Nephron (organoid): ENCODE measurements around the gene GRIA4.

Experiments used
- H3K27ac Mint-ChIP-seq, 3 experiments: 2 replicates each; pipeline ENCODE4 v1.8.0; 2020; ENCODE audit warnings: mixed read lengths in 3 of 3, mild to moderate bottlenecking in 2 of 3, moderate library complexity in 1 of 3
- H3K27me3 Mint-ChIP-seq: 2 replicates; pipeline ENCODE4 v1.8.0; 2021; ENCODE audit warnings: low read depth, mild to moderate bottlenecking, moderate library complexity, mixed read lengths
- H3K36me3 Mint-ChIP-seq: 2 replicates; pipeline ENCODE4 v1.8.0; 2020; ENCODE audit warnings: low read depth, mixed read lengths
- H3K4me1 Mint-ChIP-seq: 2 replicates; pipeline ENCODE4 v1.8.0; 2020; ENCODE audit warnings: mixed read lengths
- H3K4me3 Mint-ChIP-seq, 3 experiments: 2 replicates each; pipeline ENCODE4 v1.8.0; 2020; ENCODE audit warnings: mild to moderate bottlenecking in 3 of 3, mixed read lengths in 3 of 3, moderate library complexity in 2 of 3
- H3K9me3 Mint-ChIP-seq: 2 replicates; pipeline ENCODE4 v1.8.0; 2020; ENCODE audit warnings: mixed read lengths
- CTCF ChIP-seq, 3 experiments: fragments of 200-600 bp; sonication (generic); IDR thresholded peaks; one replicate each; pipeline ENCODE4 v1.5.0; 2021; ENCODE audit warnings: antibody characterized with exemption in 3 of 3; ENCODE audit not compliant: unreplicated experiment in 3 of 3

GRIA4 gene

GRCh38 chr11:105693075-105693759, 83.3 kb downstream of the GRIA4 start:
- no peaks in the 10 kb centered on the region for H3K36me3 Mint-ChIP-seq
- H3K9me3 Mint-ChIP-seq: no peaks in the 10 kb centered on the region
- no peak overlapping the region for H3K27ac Mint-ChIP-seq
- H3K4me3 Mint-ChIP-seq: no peak overlapping the region
- TF ChIP-seq CTCF (IDR thresholded peaks at IDR 0.05; ENCODE audit: unreplicated experiment in 3 of 3): no peak
- H3K4me1 Mint-ChIP-seq: no peaks in the 10 kb centered on the region
- no peaks in the 10 kb centered on the region for H3K27me3 Mint-ChIP-seq

GRCh38 chr11:105696000-105696399, 86.1 kb downstream of the GRIA4 start:
- Mint-ChIP-seq H3K27ac (no peak overlapping the region), H3K4me1 (no peaks in the 10 kb centered on the region), H3K4me3 (no peak overlapping the region), H3K27me3 (no peaks in the 10 kb centered on the region), H3K9me3 (no peaks in the 10 kb centered on the region), H3K36me3 (no peaks in the 10 kb centered on the region)
- no peak for TF ChIP-seq CTCF (IDR thresholded peaks at IDR 0.05; ENCODE audit: unreplicated experiment in 3 of 3)

DNA sequence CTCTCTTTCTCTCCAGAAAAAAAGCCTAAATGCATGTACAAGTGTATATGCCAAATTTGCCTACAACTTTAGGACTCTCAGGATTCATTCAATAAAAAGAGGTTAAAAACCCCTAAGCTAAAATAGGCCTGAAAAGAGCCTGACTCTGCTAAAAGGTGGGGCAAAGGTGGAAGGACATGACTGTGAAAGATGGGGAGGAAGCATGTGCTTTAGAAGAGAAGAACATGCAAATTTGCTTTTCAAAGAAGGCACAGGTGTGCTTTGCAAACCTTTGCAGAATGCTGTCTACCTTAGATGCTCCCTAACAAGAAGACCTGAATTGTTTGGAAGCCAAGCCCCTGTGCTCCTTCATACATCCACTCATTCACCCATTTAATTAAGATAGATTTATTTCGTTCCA, 87.4 kb downstream of the GRIA4 start:
- Mint-ChIP-seq H3K9me3 (no peaks in the 10 kb centered on the region), H3K36me3 (no peaks in the 10 kb centered on the region), H3K27me3 (no peaks in the 10 kb centered on the region), H3K27ac (no peak overlapping the region), H3K4me1 (no peaks in the 10 kb centered on the region), H3K4me3 (no peak overlapping the region)
- no peak for TF ChIP-seq CTCF (IDR thresholded peaks at IDR 0.05; ENCODE audit: unreplicated experiment in 3 of 3)

DNA sequence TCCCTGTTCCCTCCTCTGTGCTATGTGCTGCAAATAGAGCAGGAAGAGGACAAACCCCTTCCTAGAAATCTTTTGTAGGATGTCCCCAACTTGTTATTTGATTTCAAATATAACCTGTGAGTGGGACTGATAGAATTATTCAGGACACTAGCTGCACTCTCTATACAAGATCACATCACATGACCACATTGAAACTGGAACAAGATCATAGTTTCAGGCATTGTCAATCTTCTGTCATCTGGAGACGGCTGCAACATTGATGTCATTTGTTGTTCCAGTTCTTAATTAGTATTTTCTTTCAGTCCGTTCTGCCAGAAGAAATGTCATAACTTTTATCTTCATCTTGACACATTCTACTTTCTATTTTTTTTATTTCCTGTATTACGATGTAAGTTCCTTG, 89.3 kb downstream of the GRIA4 start:
- Mint-ChIP-seq H3K27me3 (no peaks in the 10 kb centered on the region), H3K27ac (no peak overlapping the region), H3K4me3 (no peak overlapping the region), H3K9me3 (no peaks in the 10 kb centered on the region), H3K36me3 (no peaks in the 10 kb centered on the region), H3K4me1 (no peaks in the 10 kb centered on the region)
- no peak for TF ChIP-seq CTCF (IDR thresholded peaks at IDR 0.05; ENCODE audit: unreplicated experiment in 3 of 3)

GRCh38 chr11:105700271-105700670, 90.4 kb downstream of the GRIA4 start:
- TF ChIP-seq CTCF (IDR thresholded peaks at IDR 0.05; ENCODE audit: unreplicated experiment in 3 of 3): no peak
- H3K27ac Mint-ChIP-seq: no peak overlapping the region
- no peaks in the 10 kb centered on the region for H3K9me3 Mint-ChIP-seq
- H3K27me3 Mint-ChIP-seq: no peaks in the 10 kb centered on the region
- H3K4me1 Mint-ChIP-seq: no peaks in the 10 kb centered on the region
- H3K4me3 Mint-ChIP-seq: no peak overlapping the region
- no peaks in the 10 kb centered on the region for H3K36me3 Mint-ChIP-seq

GRCh38 chr11:105701098-105701497, 91.2 kb downstream of the GRIA4 start:
- no peaks in the 10 kb centered on the region for H3K9me3 Mint-ChIP-seq
- no peaks in the 10 kb centered on the region for H3K36me3 Mint-ChIP-seq
- no peak overlapping the region for H3K27ac Mint-ChIP-seq
- no peak for TF ChIP-seq CTCF (IDR thresholded peaks at IDR 0.05; ENCODE audit: unreplicated experiment in 3 of 3)
- H3K4me1 Mint-ChIP-seq: no peaks in the 10 kb centered on the region
- no peaks in the 10 kb centered on the region for H3K27me3 Mint-ChIP-seq
- H3K4me3 Mint-ChIP-seq: no peak overlapping the region
